ENCODE data around the gene RSF1.

RSF1 gene

DNA sequence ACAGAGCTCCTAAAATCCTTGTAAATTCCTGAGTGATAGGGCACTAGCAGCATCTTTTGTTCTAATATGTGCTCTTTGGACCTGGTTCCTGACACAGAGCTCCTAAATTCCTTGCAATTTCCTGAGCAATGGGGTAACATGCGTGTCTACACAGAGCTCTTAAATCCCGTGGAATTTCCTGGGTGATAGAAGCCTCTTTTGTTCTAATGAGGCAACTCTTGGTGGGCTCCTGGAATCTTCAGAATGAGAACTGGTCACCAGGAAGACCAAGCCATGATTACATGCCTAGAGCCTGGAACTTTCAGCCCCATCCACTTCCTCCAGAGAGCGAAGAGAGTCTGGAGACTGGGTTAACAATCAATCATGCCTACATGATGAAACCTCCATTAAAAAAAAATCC lies 19.0 kb downstream of the RSF1 start:
- no peak for DNase-seq (ENCODE audit: low read depth)

DNA sequence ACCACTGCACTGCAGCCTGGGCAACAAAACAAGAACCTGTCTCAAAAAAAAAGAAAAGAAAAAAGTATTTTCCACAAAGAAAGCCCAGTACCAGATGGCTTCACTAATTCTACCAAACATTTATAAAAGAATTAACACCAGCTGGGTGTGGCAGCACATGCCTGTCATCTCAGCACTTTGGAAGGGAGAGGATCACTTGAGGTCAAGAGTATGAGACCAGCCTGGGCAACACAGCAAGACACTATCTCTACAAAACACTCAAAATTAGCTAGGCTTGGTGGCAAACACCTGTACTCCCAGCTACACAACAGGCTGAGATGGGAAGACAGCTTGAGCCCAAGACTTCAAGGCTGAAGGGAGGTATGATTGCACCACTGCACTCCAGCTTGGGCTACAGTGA lies 20.1 kb downstream of the RSF1 start:
- no peak for DNase-seq (ENCODE audit: low read depth)

DNA sequence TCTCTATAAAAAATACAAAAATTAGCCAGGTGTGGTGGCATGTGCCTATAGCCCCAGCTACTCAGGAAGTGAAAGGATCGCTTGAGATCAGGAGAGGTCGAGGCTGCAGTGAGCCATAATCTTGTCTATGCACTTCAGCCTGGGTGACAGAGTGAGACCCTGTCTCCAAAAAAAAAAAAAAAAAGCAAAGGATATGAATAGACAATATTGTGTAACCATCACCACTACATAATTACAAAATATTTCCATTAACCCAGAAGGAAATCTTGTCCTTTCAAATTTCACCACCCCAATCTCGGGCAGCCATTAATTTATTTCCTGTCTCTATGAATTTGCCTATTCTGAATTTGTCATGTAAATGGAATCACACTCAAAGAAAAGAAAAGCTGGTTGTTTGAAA lies 21.2 kb downstream of the RSF1 start:
- no peak for DNase-seq (ENCODE audit: low read depth)

DNA sequence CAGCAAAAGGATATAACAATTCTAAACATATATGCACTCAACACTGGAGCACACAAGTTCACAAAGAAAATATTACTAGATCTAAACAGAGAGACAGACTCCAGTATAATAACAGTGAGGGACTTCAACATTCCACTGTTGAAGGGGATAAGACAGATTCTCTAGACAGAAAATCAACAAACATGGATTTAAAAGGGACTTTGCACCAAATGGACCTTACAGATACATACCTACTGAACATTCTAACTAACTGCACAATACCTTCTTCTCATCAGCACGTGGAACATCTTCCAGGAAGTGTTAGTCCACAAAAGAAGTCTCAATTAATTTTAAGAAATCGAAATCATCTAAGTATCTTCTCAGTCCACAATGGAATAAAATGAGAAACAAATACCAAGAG lies 26.6 kb downstream of the RSF1 start:
- DNase-seq (ENCODE audit: low read depth), result no peak

DNA sequence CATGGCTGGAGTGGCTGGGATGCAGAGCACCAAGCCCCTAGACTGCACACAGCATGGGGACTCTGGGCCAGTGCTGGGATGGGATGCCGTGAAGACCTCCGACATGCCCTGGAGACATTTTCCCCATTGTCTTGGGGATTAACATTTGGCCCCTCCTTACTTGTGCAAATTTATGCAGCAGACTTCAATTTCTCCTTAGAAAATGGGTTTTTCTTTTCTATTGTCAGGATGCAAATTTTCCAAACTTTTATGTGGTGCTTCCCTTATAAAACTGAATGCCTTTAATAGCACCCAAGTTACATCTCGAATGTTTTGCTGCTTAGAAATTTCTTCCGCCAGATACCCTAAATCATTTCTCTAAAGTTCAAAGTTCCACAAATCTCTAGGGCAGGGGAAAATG lies 29.2 kb downstream of the RSF1 start:
- no peak for DNase-seq (ENCODE audit: low read depth)

- DNase-seq (ENCODE audit: low read depth), result no peak
Observed at GRCh38 chr11:77789731-77790476, 30.6 kb downstream of the RSF1 start.

GRCh38 chr11:77789061-77789730 lies 31.3 kb downstream of the RSF1 start:
- no peak for DNase-seq (ENCODE audit: low read depth)

GRCh38 chr11:77784572-77784971 lies 36.0 kb downstream of the RSF1 start:
- DNase-seq (ENCODE audit: low read depth), result no peak

DNA sequence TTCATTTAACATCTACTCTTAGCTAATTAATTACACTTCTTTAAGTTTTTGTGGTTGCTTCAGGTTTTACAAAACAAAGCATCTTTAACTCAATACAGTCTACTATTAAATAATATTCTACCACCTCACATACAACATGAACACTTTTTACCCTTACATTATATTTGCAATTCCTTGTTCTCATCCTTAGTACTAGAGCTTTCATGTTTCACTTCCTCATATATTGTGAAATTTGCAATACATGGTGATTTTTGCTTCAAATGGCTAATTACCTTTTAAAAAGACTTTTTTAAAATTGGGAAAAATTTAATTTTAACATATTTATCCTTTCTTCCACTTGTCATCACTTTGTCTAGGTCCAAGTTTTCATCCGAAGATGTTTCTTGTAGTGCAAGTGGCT lies 37.5 kb downstream of the RSF1 start:
- no peak for DNase-seq (ENCODE audit: low read depth)

GRCh38 chr11:77779935-77780334 lies 40.6 kb downstream of the RSF1 start:
- DNase-seq (ENCODE audit: low read depth), result peak; percentile 19

GRCh38 chr11:77778549-77778948 lies 42.0 kb downstream of the RSF1 start:
- no peak for DNase-seq (ENCODE audit: low read depth)

- DNase-seq (ENCODE audit: low read depth), result no peak
Observed at GRCh38 chr11:77778118-77778517, 42.4 kb downstream of the RSF1 start.

- no peak for DNase-seq (ENCODE audit: low read depth)
Observed at GRCh38 chr11:77776455-77776854, 44.1 kb downstream of the RSF1 start.

DNA sequence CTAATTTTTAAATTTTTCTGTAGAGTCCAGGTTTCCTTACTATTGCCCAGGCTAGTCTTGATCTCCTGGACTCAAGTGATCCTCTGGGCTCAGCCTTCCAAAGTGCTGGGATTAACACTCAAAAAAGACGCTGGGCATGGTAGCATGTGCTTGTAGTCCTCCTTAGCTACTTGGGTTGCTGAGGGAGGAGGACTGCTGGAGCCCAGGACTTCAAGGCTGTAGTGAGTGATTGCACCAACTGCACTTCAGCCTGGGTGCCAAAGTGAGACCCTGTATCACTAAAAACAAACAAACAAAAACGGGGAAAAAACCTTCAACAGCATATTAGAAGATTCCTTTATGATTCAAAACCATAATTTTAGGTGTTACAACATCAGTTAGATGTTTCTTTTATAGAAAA lies 44.6 kb downstream of the RSF1 start:
- DNase-seq (ENCODE audit: low read depth), result no peak

DNA sequence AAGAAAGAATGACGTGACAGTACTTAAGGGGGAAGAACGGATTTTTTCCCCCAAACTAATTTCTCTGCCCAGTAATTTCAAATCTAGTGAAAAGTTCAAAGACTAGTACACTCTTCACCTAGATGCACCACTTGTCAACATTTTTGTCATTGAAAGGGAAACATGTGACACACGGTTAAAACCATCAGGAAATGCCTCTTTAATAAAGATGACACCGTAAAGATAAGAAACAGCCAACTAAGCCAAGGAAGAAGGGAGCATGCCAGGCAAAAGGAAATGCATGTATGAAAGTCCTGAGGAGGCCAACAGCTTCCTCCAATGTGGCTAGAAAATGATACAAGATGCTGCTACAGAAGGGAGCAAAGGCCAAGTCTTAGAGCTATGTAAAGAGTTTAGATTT lies 49.4 kb downstream of the RSF1 start:
- DNase-seq (ENCODE audit: low read depth), result no peak

DNA sequence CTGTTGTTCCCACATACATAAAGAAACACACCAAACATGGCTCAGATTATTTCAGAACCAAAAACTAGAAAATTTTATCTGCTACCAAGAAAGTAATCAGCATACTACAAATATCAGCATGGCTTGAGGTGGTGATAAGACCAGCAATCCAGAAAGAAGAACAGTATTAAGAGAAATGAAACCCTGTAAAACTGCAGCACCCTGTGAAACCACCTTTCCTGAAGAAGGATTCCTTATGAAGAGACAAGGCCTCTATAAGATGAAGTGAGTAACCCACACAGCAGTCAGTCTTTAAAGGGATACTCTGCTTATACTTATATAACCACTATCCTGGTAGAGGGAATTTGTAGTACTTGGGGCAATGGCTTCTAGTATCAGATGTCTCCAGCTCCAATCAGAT lies 49.9 kb downstream of the RSF1 start:
- DNase-seq (ENCODE audit: low read depth), result no peak

DNA sequence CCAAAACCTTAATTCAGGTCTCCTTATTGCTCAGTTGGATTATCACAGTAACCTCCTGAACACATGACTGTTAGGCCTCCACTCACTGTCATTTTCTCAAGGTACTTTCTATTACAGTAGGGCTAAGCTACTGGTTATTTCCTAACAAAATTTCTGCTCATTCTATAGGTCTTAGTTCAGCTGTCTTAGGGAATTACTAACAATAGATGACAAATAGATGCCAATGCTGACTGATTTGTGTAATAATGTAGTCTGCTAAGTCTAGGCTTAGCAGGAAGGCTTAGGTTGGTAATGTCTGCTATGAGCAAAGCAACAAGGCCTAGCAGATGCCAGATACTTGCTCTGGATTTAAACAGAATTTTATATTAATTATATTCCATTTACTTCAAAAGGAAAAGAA lies 58.1 kb downstream of the RSF1 start:
- no peak for DNase-seq (ENCODE audit: low read depth)

DNA sequence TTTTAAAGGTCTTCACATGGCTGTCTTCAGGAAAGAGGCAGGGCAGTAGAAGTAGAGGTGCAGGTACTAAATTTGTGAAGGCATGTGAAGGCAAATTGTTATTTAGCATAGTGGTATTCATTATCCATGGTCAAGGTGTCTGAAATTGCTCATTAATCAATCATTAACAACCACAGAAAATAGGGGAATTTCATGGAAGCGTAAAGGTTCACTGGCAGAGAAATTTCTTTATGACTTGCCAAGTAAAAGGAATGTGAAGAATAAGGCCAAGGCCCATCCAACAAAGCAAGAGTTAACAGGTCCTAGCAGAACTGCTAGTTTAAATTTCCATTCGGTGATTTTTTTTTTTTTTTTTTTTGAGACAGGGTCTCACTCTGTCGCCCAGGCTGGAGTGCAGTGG lies 59.0 kb downstream of the RSF1 start:
- DNase-seq (ENCODE audit: low read depth), result no peak

GRCh38 chr11:77758331-77758730 lies 62.2 kb downstream of the RSF1 start:
- DNase-seq (ENCODE audit: low read depth), result no peak

GRCh38 chr11:77753230-77753629 lies 67.3 kb downstream of the RSF1 start:
- DNase-seq (ENCODE audit: low read depth), result no peak

DNA sequence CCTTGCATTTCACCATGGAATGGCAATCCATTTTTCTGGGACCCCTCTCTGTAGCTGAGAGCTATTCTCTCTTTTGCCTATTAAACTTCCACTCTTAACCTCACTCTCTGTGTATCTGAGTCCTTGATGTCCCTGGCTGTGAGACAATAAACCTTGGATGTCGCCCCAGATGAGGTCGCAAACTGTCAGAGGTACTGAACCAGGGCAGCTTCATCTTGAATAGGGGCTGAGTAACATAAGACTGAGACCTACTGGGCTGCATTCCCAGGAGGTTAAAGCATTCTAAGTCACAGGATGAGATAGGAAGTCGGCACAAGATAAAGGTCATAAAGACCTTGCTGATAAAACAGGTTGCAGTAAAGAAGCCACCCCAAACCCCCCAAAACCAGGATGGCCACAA lies 68.0 kb downstream of the RSF1 start:
- DNase-seq (ENCODE audit: low read depth), result no peak

- no peak for DNase-seq (ENCODE audit: low read depth)
Observed at GRCh38 chr11:77750394-77751156, 69.9 kb downstream of the RSF1 start.

GRCh38 chr11:77749232-77749631 lies 71.3 kb downstream of the RSF1 start:
- DNase-seq (ENCODE audit: low read depth), result no peak

All from non-pigmented ciliary epithelial cell (primary cell).